Peyer's patch (tissue), 4 donors: Measurements from ENCODE around the gene MTM1. TPM values are rescaled to one million over a fixed set of nuclear protein-coding genes. Genes with fewer than 3 reads are reported as not detected.

Source experiments
- DNase-seq, 3 donors: peaks; one replicate each; pipeline ENCODE4 v3.0.0-alpha.2; 2017 to 2019
- H3K27ac ChIP-seq, 4 donors: fragments of 200-600 bp; sonication (generic); one replicate each; pipeline ENCODE4 v1.5.1; 2016 to 2019
- H3K27me3 ChIP-seq, 2 donors: fragments of 200-600 bp; sonication (generic); one replicate each; pipeline ENCODE4 v1.5.1; 2019
- H3K36me3 ChIP-seq, 3 donors: fragments of 200-600 bp; sonication (generic); one replicate each; pipeline ENCODE4 v1.5.1; 2016 to 2019
- H3K4me1 ChIP-seq, 4 donors: fragments of 200-600 bp; sonication (generic); one replicate each; pipeline ENCODE4 v1.5.1; 2016 to 2019
- H3K4me3 ChIP-seq, 4 donors: fragments of 200-600 bp; sonication (generic); 1 replicate in 3 of 4; 2 replicates in 1 of 4; pipeline ENCODE4 v1.5.1; 2016 to 2019; ENCODE audit warnings: mild to moderate bottlenecking in 1 of 4
- H3K9me3 ChIP-seq, 4 donors: fragments of 200-600 bp; sonication (generic); one replicate each; pipeline ENCODE4 v1.5.1; 2016 to 2019; ENCODE audit warnings: mild to moderate bottlenecking in 1 of 4
- CTCF ChIP-seq, 6 experiments: fragments of 450-650 bp in 4 of 6; fragments of 200-600 bp in 2 of 6; sonication (generic) in 1 of 6; IDR thresholded peaks; one replicate each; pipeline ENCODE4 v1.5.1; 2017 to 2019; ENCODE audit warnings: antibody characterized with exemption in 6 of 6, mild to moderate bottlenecking in 3 of 6, moderate library complexity in 1 of 6
- POLR2A ChIP-seq, 2 donors: fragments of 450-650 bp; IDR thresholded peaks; one replicate each; pipeline ENCODE4 v1.5.1; 2017; ENCODE audit warnings: antibody characterized with exemption in 2 of 2, mild to moderate bottlenecking in 2 of 2, moderate library complexity in 2 of 2
- total RNA-seq, 4 donors: library from RNA; depleted of rRNA; stranded (reverse); fragments of >200 nt; gene quantifications; one replicate each; pipeline ENCODE4 v1.1.0, GENCODE V29; 2016

MTM1 gene
- total RNA-seq, 4 donors from 2014 or later: 12.4 to 22.2 (median 18.1) TPM

- peaks cover 0 to 39% (median 0%) of the 10 kb centered on the region in 4 donors for H3K4me1 ChIP-seq
- H3K27me3 ChIP-seq: no peaks in the 10 kb centered on the region
- H3K36me3 ChIP-seq: no peaks in the 10 kb centered on the region
- TF ChIP-seq CTCF (IDR thresholded peaks at IDR 0.05) (no peak), POLR2A (IDR thresholded peaks at IDR 0.05) (no peak)
- peak overlapping the region in 2 of 4 donors; percentile 22 to 33 for H3K27ac ChIP-seq
- DNase-seq: no peak
- no peaks in the 10 kb centered on the region for H3K9me3 ChIP-seq
- no peak overlapping the region for H3K4me3 ChIP-seq
These were observed 6.4 kb downstream of the MTM1 start for GRCh38 chrX:150574559-150575418.

- peaks cover 0 to 39% (median 0%) of the 10 kb centered on the region in 4 donors for H3K4me1 ChIP-seq
- no peaks in the 10 kb centered on the region for H3K9me3 ChIP-seq
- no peaks in the 10 kb centered on the region for H3K27me3 ChIP-seq
- no peaks in the 10 kb centered on the region for H3K36me3 ChIP-seq
- no peak for DNase-seq
- peak overlapping the region in 2 of 4 donors; percentile 22 to 27 for H3K27ac ChIP-seq
- TF ChIP-seq CTCF (IDR thresholded peaks at IDR 0.05): no peak
- TF ChIP-seq POLR2A (IDR thresholded peaks at IDR 0.05): no peak
- no peak overlapping the region for H3K4me3 ChIP-seq
These were observed 7.0 kb downstream of the MTM1 start for GRCh38 chrX:150575419-150575814.

- Histone ChIP-seq H3K27ac (no peak overlapping the region), H3K27me3 (no peaks in the 10 kb centered on the region), H3K4me3 (no peak overlapping the region), H3K4me1 (peaks cover 0 to 37% (median 0%) of the 10 kb centered on the region in 4 donors), H3K9me3 (no peaks in the 10 kb centered on the region), H3K36me3 (no peaks in the 10 kb centered on the region)
- TF ChIP-seq CTCF (IDR thresholded peaks at IDR 0.05) (no peak), POLR2A (IDR thresholded peaks at IDR 0.05) (no peak)
- DNase-seq: no peak
These were observed 8.8 kb downstream of the MTM1 start for GRCh38 chrX:150577174-150577573.

- no peak overlapping the region for H3K4me3 ChIP-seq
- H3K9me3 ChIP-seq: no peaks in the 10 kb centered on the region
- no peaks in the 10 kb centered on the region for H3K27me3 ChIP-seq
- H3K27ac ChIP-seq: no peak overlapping the region
- H3K4me1 ChIP-seq: peaks cover 0 to 8% (median 0%) of the 10 kb centered on the region in 4 donors
- no peaks in the 10 kb centered on the region for H3K36me3 ChIP-seq
- TF ChIP-seq POLR2A (IDR thresholded peaks at IDR 0.05): no peak
- no peak for TF ChIP-seq CTCF (IDR thresholded peaks at IDR 0.05)
- no peak for DNase-seq
These were observed 12.8 kb downstream of the MTM1 start for GRCh38 chrX:150581093-150581775.

- no peaks in the 10 kb centered on the region for H3K9me3 ChIP-seq
- no peak overlapping the region for H3K27ac ChIP-seq
- DNase-seq: no peak
- no peaks in the 10 kb centered on the region for H3K27me3 ChIP-seq
- no peak for TF ChIP-seq POLR2A (IDR thresholded peaks at IDR 0.05)
- TF ChIP-seq CTCF (IDR thresholded peaks at IDR 0.05): no peak
- H3K4me3 ChIP-seq: no peak overlapping the region
- no peaks in the 10 kb centered on the region for H3K36me3 ChIP-seq
- no peaks in the 10 kb centered on the region for H3K4me1 ChIP-seq
These were observed 14.0 kb downstream of the MTM1 start for GRCh38 chrX:150582338-150582948.
